Measurements from ENCODE around the gene AADAT.
"Not testable (repeated sequence)": the region's sequence is repeated elsewhere in the genome, so short reads cannot be mapped to it uniquely, and the experiment has no call there.

- not testable (repeated sequence) for TF ChIP-seq CTCF, POLR2AphosphoS5, POLR2A, EP300 (IDR thresholded peaks at IDR 0.05)
These were observed 24.4 kb upstream of the AADAT start for GRCh38 chr4:170114183-170114582.
